Lung (tissue), 12 donors: ENCODE measurements around the gene PSMA8. TPM values are rescaled to one million over a fixed set of nuclear protein-coding genes. Genes with fewer than 3 reads are reported as not detected.

ENCODE experiments used
- ATAC-seq: fragments of 200-7000 bp; cut with Tn5 transposase; one replicate; pipeline ENCODE4 v1.9.1; 2020; ENCODE audit warnings: moderate number of reproducible peaks; ENCODE audit not compliant: insufficient read depth, low FRiP score
- DNase-seq, 3 donors: peaks; one replicate each; pipeline ENCODE4 v3.0.0-alpha.2; 2013 to 2017
- H3K27ac ChIP-seq, 2 donors: one replicate each; pipeline ENCODE4 v1.5.1; 2013; ENCODE audit warnings: mild to moderate bottlenecking in 2 of 2, moderate library complexity in 2 of 2, control low read depth in 1 of 2, inconsistent platforms in 1 of 2, low read depth in 1 of 2, low read length in 1 of 2
- H3K27me3 ChIP-seq, 3 donors: one replicate each; pipeline ENCODE4 v1.5.1; 2013; ENCODE audit warnings: low read length in 2 of 3; ENCODE audit not compliant: control insufficient read depth in 3 of 3, insufficient read depth in 3 of 3
- H3K36me3 ChIP-seq, 4 donors: one replicate each; pipeline ENCODE4 v1.5.1; 2013; ENCODE audit warnings: low read length in 4 of 4, mild to moderate bottlenecking in 1 of 4, moderate library complexity in 1 of 4; ENCODE audit not compliant: control insufficient read depth in 4 of 4, insufficient read depth in 4 of 4
- H3K4me1 ChIP-seq, 5 donors: one replicate each; pipeline ENCODE4 v1.5.1; 2013; ENCODE audit warnings: low read length in 5 of 5, mild to moderate bottlenecking in 2 of 5, moderate library complexity in 1 of 5; ENCODE audit not compliant: control insufficient read depth in 5 of 5, insufficient read depth in 5 of 5
- H3K4me3 ChIP-seq: one replicate; pipeline ENCODE4 v1.5.1; 2013; ENCODE audit warnings: mild to moderate bottlenecking, control low read depth, moderate library complexity
- H3K9ac ChIP-seq, 2 donors: one replicate each; pipeline ENCODE4 v1.5.1; 2013; ENCODE audit warnings: low read length in 2 of 2, control low read depth in 1 of 2; ENCODE audit not compliant: insufficient read depth in 1 of 2
- H3K9me3 ChIP-seq, 4 donors: one replicate each; pipeline ENCODE4 v1.5.1; 2013; ENCODE audit warnings: low read length in 3 of 4, mild to moderate bottlenecking in 1 of 4, moderate library complexity in 1 of 4; ENCODE audit not compliant: control insufficient read depth in 4 of 4, insufficient read depth in 3 of 4
- WGBS, 2 donors: extraction: QIAGEN DNeasy Blood & Tissue Kit; methylation state at CpG; one replicate each; pipeline ENCODE4 v1.1.7; 2013; 5-methylcytosine and 5-hydroxymethylcytosine counted together
- polyA plus RNA-seq, 2 donors: library from polyadenylated mRNA; stranded (reverse); fragments of 200-250 nt; gene quantifications; one replicate each; pipeline ENCODE4 v1.2.1, GENCODE V29; 2013
- total RNA-seq, 2 donors: library from RNA; depleted of rRNA in 1 of 2; stranded (reverse); fragments of >200 nt in 1 of 2; gene quantifications; one replicate each; pipeline ENCODE4 v1.2.1, GENCODE V29; 2014 to 2021
- TF ChIP-seq, protein P1 (sequence below): IDR thresholded peaks from 2 replicates; pipeline ENCODE4 v1.5.1; 2012; ENCODE audit warnings: mild to moderate bottlenecking; ENCODE audit errors: control extremely low read depth, extremely low read depth
- donor health status: control.
- donor health status: control.
- donor health status: Bipolar disorder and iron deficiency.
- donor health status: healthy.
- donor health status: DM: yes; HTN: yes; CAD: no.

Gene PSMA8
- total and polyA plus RNA-seq, 4 donors = 0.07 TPM; not detected in 3

DNA sequence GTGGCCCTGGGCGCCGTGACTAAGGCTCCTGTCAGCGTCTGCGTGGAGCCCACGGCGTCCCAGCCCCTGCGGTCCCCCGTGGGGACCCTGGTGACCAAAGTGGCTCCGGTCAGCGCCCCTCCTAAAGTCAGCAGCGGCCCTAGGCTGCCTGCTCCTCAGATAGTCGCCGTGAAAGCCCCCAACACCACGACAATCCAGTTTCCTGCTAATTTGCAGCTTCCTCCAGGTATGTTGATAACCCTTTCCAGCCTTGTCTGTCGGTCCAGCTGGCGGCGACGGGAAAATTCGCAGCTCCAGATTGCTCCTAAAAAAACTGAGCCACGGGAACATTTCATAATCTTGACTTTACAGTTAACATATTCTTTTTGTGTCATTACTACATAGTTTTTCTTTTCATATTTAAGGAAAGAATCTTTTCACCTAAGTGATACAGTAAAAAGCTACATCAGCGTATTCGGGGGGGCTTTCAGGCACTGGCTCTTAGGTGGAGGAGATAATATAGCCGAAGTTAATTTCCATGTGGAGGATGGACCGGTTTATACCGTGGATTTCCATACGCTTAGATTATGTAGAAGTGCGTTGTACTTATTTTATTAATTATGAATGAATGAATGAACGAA is 93.5 kb downstream of the PSMA8 start:
- H3K9ac ChIP-seq = peak overlapping the region in 1 of 2 donors; percentile 68
- peaks cover 0 to 4% (median 2%) of the 10 kb centered on the region in 3 donors for H3K27me3 ChIP-seq
- peaks cover 0 to 3% (median 0%) of the 10 kb centered on the region in 4 donors for H3K9me3 ChIP-seq
- TF ChIP-seq, protein P1, sequence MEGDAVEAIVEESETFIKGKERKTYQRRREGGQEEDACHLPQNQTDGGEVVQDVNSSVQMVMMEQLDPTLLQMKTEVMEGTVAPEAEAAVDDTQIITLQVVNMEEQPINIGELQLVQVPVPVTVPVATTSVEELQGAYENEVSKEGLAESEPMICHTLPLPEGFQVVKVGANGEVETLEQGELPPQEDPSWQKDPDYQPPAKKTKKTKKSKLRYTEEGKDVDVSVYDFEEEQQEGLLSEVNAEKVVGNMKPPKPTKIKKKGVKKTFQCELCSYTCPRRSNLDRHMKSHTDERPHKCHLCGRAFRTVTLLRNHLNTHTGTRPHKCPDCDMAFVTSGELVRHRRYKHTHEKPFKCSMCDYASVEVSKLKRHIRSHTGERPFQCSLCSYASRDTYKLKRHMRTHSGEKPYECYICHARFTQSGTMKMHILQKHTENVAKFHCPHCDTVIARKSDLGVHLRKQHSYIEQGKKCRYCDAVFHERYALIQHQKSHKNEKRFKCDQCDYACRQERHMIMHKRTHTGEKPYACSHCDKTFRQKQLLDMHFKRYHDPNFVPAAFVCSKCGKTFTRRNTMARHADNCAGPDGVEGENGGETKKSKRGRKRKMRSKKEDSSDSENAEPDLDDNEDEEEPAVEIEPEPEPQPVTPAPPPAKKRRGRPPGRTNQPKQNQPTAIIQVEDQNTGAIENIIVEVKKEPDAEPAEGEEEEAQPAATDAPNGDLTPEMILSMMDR = no peak
- peak overlapping the region; percentile 57 for H3K4me3 ChIP-seq
- WGBS, 2 donors = 12 to 17% methylated on average over 28 of the region's 28 CpGs
- DNase-seq (peak in 1 of 3 donors; percentile 18), ATAC-seq (no peak)
- peak overlapping the region in 1 of 2 donors; percentile 44 for H3K27ac ChIP-seq
- no peaks in the 10 kb centered on the region for H3K36me3 ChIP-seq
- peaks cover 1 to 11% (median 4%) of the 10 kb centered on the region in 5 donors for H3K4me1 ChIP-seq

DNA sequence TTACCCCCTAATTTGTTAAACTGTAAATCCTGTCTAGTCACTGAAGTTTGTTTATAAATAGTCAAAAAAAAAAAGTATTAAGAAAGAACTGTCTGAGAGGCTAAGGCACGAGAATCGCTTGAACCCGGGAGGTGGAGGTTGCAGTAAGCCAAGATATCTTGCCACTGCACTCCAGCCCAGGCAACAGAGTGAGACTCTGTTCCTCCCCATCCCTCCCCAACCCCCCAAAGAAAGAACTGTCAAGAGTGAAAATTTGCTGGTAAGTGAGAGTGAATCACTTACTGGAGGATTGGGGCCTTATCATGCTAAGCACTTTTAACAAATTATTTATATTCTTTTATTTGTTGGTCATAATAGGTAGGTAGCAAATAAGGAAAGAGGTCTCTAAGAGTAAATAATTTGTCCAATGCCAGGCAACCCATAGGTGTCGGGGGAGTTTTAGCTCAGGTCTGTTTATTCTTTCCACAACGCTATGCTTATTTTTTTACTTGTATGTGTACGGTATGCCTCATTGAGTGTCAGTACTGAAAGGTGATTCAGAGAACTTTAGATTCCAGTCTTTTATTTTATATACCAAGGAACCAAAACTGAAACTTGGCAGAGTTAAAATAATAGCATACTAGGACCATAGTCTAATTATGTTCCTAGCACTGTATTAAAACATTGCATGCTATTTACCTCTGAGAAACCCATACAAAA is 95.0 kb downstream of the PSMA8 start:
- peaks cover 1 to 11% (median 4%) of the 10 kb centered on the region in 5 donors for H3K4me1 ChIP-seq
- ATAC-seq (no peak), DNase-seq (peak in 1 of 3 donors; percentile 3)
- H3K4me3 ChIP-seq = no peak overlapping the region
- H3K27me3 ChIP-seq = peaks cover 0 to 2% (median 2%) of the 10 kb centered on the region in 3 donors
- TF ChIP-seq, protein P1 = no peak
- peaks cover 0 to 3% (median 0%) of the 10 kb centered on the region in 4 donors for H3K9me3 ChIP-seq
- no peaks in the 10 kb centered on the region for H3K36me3 ChIP-seq
- H3K27ac ChIP-seq = no peak overlapping the region
- H3K9ac ChIP-seq = no peak overlapping the region
- 82 to 92% methylated on average over 6 of the region's 6 CpGs for WGBS, 2 donors

DNA sequence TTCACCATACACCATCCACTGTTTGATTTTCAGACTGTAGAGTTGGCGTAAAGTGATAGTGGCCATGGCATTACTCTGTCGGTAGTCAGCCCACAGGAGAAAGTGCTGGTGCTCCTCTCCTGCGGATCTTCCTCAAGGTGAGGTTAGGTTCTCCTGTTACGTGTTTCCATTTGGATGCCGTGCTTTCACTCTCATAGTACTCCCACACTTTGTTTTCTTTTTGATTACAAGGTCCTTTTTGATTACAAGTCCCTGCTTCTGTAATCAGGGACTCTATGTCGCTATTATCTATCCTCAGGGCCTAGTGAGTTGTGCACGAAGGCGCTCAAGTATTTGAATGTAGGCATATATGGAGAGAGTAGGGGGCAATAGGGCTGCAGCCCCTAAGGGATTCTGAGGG is 96.8 kb downstream of the PSMA8 start:
- DNase-seq = no peak
- H3K9me3 ChIP-seq = peaks cover 0 to 3% (median 0%) of the 10 kb centered on the region in 4 donors
- H3K36me3 ChIP-seq = no peaks in the 10 kb centered on the region
- no peak overlapping the region for H3K9ac ChIP-seq
- TF ChIP-seq, protein P1 = no peak
- H3K4me1 ChIP-seq = peaks cover 1 to 11% (median 4%) of the 10 kb centered on the region in 5 donors
- no peak overlapping the region for H3K4me3 ChIP-seq
- WGBS, 2 donors = 96 to 97% methylated on average over 8 of the region's 8 CpGs
- H3K27me3 ChIP-seq = peaks cover 0 to 2% (median 0%) of the 10 kb centered on the region in 3 donors
- ATAC-seq = no peak
- H3K27ac ChIP-seq = no peak overlapping the region
